ENCODE measurements around the gene FBXW9.

GRCh38 chr19:12647490-12648071 lies 48.9 kb downstream of the FBXW9 start:
- TF ChIP-seq EZH2phosphoT487 (IDR thresholded peaks at IDR 0.05) = no peak
- TF ChIP-seq EZH2 (IDR thresholded peaks at IDR 0.05) = no peak
- TF ChIP-seq CTCF (IDR thresholded peaks at IDR 0.05) = no peak

Data from neural progenitor cell (in vitro differentiated cells).